Heart left ventricle (tissue), 16 donors: ENCODE data around the gene ANXA2R. TPM values are rescaled to one million over a fixed set of nuclear protein-coding genes. Genes with fewer than 3 reads are reported as not detected.

ENCODE experiments used
- ATAC-seq, 4 donors: fragments of 200-7000 bp; cut with Tn5 transposase; one replicate each; pipeline ENCODE4 v1.9.1; 2020 to 2022; ENCODE audit warnings: moderate library complexity in 4 of 4, mild to moderate bottlenecking in 3 of 4, moderate number of reproducible peaks in 1 of 4
- DNase-seq, 5 donors: peaks; one replicate each; pipeline ENCODE4 v3.0.0-alpha.2; 2020
- H3K27ac ChIP-seq, 12 donors: fragments of 200-600 bp; sonication (generic) in 4 of 12; one replicate each; pipeline versions ENCODE4 v1.5.0 to v1.8.0; 2016 to 2022; ENCODE audit warnings: mild to moderate bottlenecking in 2 of 12
- H3K27me3 ChIP-seq, 9 donors: fragments of 200-600 bp; sonication (generic) in 2 of 9; one replicate each; pipeline versions ENCODE4 v1.5.1 to v1.8.0; 2016 to 2022; ENCODE audit warnings: mild to moderate bottlenecking in 3 of 9
- H3K36me3 ChIP-seq, 9 donors: fragments of 200-600 bp; sonication (generic) in 2 of 9; one replicate each; pipeline versions ENCODE4 v1.5.0 to v1.8.0; 2018 to 2022; ENCODE audit warnings: mild to moderate bottlenecking in 2 of 9
- H3K4me1 ChIP-seq, 12 donors: fragments of 200-600 bp; sonication (generic) in 4 of 12; one replicate each; pipeline versions ENCODE4 v1.5.0 to v1.8.0; 2016 to 2022; ENCODE audit warnings: mild to moderate bottlenecking in 3 of 12
- H3K4me3 ChIP-seq, 12 donors: fragments of 200-600 bp; sonication (generic) in 4 of 12; one replicate each; pipeline versions ENCODE4 v1.5.0 to v1.8.0; 2017 to 2022; ENCODE audit warnings: mild to moderate bottlenecking in 9 of 12, moderate library complexity in 4 of 12
- H3K9me3 ChIP-seq, 12 donors: fragments of 200-600 bp; sonication (generic) in 4 of 12; one replicate each; pipeline versions ENCODE4 v1.5.0 to v1.8.0; 2016 to 2022; ENCODE audit warnings: mild to moderate bottlenecking in 1 of 12
- POLR2A ChIP-seq, 2 donors: fragments of 450-650 bp; IDR thresholded peaks; one replicate each; pipeline ENCODE4 v1.6.1; 2017; ENCODE audit warnings: antibody characterized with exemption in 2 of 2, mild to moderate bottlenecking in 2 of 2, moderate library complexity in 2 of 2
- WGBS, 4 donors: extraction: QIAGEN DNeasy Blood & Tissue Kit in 2 of 4; methylation state at CpG; one replicate each; pipeline versions ENCODE4 v1.1.5 to v1.1.7; 2013 to 2018; 5-methylcytosine and 5-hydroxymethylcytosine counted together
- intact Hi-C, 10 donors: fragments of 100-400 bp; cut with DNase I; formaldehyde crosslinking; loops; one replicate each; pipeline versions ENCODE4 v1.11.1 to v1.14.2; 2022
- polyA plus RNA-seq, 2 donors: library from polyadenylated mRNA; stranded (reverse); fragments of 200-250 nt; gene quantifications; one replicate each; pipeline ENCODE4 v1.2.3, GENCODE V29; 2013
- total RNA-seq, 9 donors: library from RNA; depleted of rRNA in 2 of 9; stranded (reverse); fragments of >200 nt in 2 of 9; fragmentation: NEBNext Ultra II Directional in 3 of 9; extraction: Animal tissue kit (Norgen Biotek cat#: 25700) in 3 of 9; gene quantifications; one replicate each; pipeline versions ENCODE4 v1.1.0 to v1.2.4, GENCODE V29; 2016 to 2023
- TF ChIP-seq, protein P1 (sequence below), 12 donors: fragments of 200-600 bp; sonication (generic) in 4 of 12; IDR thresholded peaks; one replicate each; pipeline versions ENCODE4 v1.5.0 to v1.8.0; 2018 to 2022; ENCODE audit warnings: antibody characterized with exemption in 12 of 12, mild to moderate bottlenecking in 5 of 12
- donor health status: ischemic (EF 13 %, LVEDD 7.1; RV severe dilation, severe dysfunction).
- donor health status: healthy with polysubstance abuse.
- donor health status: DM: no; HTN: yes; CAD: no.
- donor health status: DM: no; HTN: no; CAD: no.
- donor health status: ischemic (EF 25% LVEDD 6.9; RV normal size, moderate dysfunction).
- donor health status: ischemic (EF 25% LVEDD 5.7; RV mildly dilated, moderate dysfunction).
- donor health status: healthy.
- donor health status: DM: yes; HTN: yes; CAD: no.
- donor health status: ischemic (EF 35%, LVEDD 5.7; RV mildly dilated, moderate dysfunction).
- donor health status: nonischemic (EF 11% LVEDD 7.7; RV severe dilation, severe dysfunction).
- donor health status: DM: yes; HTN: yes; CAD: no.
- donor health status: PGD.
- donor health status: ischemic (EF 29% LVEDD 5.4; RV normal size, mild dysfunction).
- donor health status: nonischemic (EF 23%, LVEDD 6.1; RV moderate dilation, normal function).

ANXA2R gene
- total and polyA plus RNA-seq, 11 donors = 0.49 to 2.4 (median 1.4) TPM

GRCh38 chr5:42994246-42994554, 45.9 kb downstream of the ANXA2R start:
- intact Hi-C loops = loop anchor here (1.0 to 10.0 kb wide), 12 partner anchors 15 to 128 kb away; partner anchors contain the start of genes ANXA2R (in 3 of the 10) and ZNF131 (in 1 of the 10)
- TF ChIP-seq, protein P1, sequence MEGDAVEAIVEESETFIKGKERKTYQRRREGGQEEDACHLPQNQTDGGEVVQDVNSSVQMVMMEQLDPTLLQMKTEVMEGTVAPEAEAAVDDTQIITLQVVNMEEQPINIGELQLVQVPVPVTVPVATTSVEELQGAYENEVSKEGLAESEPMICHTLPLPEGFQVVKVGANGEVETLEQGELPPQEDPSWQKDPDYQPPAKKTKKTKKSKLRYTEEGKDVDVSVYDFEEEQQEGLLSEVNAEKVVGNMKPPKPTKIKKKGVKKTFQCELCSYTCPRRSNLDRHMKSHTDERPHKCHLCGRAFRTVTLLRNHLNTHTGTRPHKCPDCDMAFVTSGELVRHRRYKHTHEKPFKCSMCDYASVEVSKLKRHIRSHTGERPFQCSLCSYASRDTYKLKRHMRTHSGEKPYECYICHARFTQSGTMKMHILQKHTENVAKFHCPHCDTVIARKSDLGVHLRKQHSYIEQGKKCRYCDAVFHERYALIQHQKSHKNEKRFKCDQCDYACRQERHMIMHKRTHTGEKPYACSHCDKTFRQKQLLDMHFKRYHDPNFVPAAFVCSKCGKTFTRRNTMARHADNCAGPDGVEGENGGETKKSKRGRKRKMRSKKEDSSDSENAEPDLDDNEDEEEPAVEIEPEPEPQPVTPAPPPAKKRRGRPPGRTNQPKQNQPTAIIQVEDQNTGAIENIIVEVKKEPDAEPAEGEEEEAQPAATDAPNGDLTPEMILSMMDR (IDR thresholded peaks at IDR 0.05) = no peak
- TF ChIP-seq POLR2A (IDR thresholded peaks at IDR 0.05) = no peak
- peak overlapping the region; percentile 86 to 99 (median 96) for H3K27ac ChIP-seq
- DNase-seq (no peak), ATAC-seq (no peak)
- WGBS, 4 donors = 5 to 10% (median 9%) methylated on average over 6 of the region's 6 CpGs
- peaks cover 14 to 97% (median 63%) of the 10 kb centered on the region in 9 donors for H3K27me3 ChIP-seq
- H3K36me3 ChIP-seq = no peaks in the 10 kb centered on the region
- H3K9me3 ChIP-seq = no peaks in the 10 kb centered on the region
- peaks cover 0 to 34% (median 13%) of the 10 kb centered on the region in 12 donors for H3K4me1 ChIP-seq
- peak overlapping the region; percentile 6 to 77 (median 68) for H3K4me3 ChIP-seq

DNA sequence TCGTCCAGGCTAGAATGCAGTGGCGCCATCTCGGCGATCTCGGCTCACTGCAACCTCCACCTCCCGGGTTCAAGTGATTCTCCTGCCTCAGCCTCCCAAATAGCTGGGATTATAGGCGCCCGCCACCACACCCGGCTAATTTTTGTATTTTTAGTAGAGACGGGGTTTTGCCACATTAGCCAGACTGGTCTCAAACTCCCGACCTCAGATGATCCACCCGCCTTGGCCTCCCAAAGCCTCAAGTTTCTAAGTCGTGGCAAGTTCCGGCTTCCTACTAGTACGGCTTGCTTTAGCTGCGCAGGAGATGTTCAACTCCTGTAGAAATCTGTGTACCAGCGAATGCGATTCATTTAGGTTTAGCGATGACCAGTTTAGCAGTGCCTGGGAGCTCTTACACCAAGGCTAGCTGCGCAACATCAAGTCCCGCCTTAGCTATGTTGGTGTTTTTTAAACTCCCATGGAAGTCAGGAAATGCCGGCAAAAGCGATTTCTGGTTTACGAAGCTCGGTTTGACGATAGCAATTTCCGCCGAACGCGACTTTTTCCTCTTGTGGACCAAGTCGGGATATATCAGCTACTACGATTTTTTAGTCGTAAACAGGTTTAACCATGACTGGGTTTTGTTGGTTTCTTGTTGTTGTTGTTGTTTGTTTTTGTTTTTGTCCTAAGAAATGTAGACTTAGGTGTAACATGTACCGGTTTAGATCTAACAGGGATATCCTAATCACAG, 46.4 kb downstream of the ANXA2R start:
- Histone ChIP-seq H3K36me3 (no peaks in the 10 kb centered on the region), H3K4me3 (peak overlapping the region; percentile 6 to 77 (median 68)), H3K27ac (peak overlapping the region; percentile 86 to 99 (median 96)), H3K9me3 (no peaks in the 10 kb centered on the region), H3K27me3 (peaks cover 14 to 93% (median 62%) of the 10 kb centered on the region in 9 donors), H3K4me1 (peaks cover 0 to 36% (median 13%) of the 10 kb centered on the region in 12 donors)
- intact Hi-C loops = loop anchor here (1.0 to 10.0 kb wide), 15 partner anchors 15 to 129 kb away; partner anchors contain the start of genes ANXA2R (in 3 of the 10) and ZNF131 (in 1 of the 10)
- TF ChIP-seq, protein P1 (IDR thresholded peaks at IDR 0.05) = peak in 1 of 12 donors; percentile 3
- TF ChIP-seq POLR2A (IDR thresholded peaks at IDR 0.05) = no peak
- DNase-seq (peak in 2 of 5 donors; percentile 31 to 41), ATAC-seq (peak in 2 of 4 donors; percentile 17 to 25)
- WGBS, 4 donors = 7 to 13% (median 9%) methylated on average over 34 of the region's 34 CpGs

DNA sequence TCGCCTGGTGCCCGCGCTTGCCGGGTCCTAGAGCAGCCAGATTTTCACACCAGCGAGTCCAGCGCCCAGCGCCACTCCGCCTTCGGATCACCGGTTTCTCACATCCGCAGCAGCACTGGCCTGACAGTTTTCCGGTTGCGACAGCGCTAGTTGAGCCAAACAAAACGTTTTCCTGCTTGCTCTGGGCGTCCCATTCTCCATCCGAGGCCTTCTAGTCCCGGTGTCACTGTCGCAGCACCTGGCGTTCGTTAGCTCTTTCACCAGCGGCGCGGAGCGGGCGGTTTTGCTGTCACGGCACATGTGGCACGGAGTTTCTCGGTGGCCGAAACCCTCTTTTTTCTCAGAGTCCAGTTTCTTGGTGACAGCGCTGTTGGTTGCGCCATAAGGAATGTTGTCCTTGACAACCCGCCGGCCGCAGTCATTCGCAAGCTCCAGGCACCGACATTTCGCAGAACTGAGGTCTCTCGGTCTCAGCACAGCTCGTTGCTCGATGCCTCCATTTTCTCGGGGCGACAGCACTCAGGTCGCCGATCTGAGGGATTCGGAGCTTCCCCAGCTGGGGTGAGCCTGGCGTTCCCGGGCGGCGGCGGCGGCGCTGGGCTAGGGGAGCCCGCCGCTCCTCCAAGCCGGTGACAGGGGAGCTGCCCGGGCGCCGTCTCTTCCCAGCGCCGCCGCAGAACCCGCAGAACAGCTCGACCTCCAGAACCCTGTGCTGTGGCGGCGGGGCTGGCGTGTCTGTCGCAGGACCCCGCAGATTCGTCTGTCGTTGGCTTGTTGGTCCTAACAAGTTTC, 47.8 kb downstream of the ANXA2R start:
- 1 to 4% (median 2%) methylated on average over 52 to 71 of the region's 71 CpGs for WGBS, 4 donors
- TF ChIP-seq, protein P1 (IDR thresholded peaks at IDR 0.05) = no peak
- TF ChIP-seq POLR2A (IDR thresholded peaks at IDR 0.05) = peak in 1 of 2 donors; percentile 53
- Histone ChIP-seq H3K9me3 (no peaks in the 10 kb centered on the region), H3K4me1 (peaks cover 0 to 36% (median 13%) of the 10 kb centered on the region in 12 donors), H3K36me3 (no peaks in the 10 kb centered on the region), H3K27ac (peak overlapping the region; percentile 86 to 99 (median 96)), H3K4me3 (peak overlapping the region; percentile 21 to 77 (median 68)), H3K27me3 (peaks cover 8 to 89% (median 48%) of the 10 kb centered on the region in 9 donors)
- intact Hi-C loops = loop anchor here (1.0 to 10.0 kb wide), 13 partner anchors 17 to 130 kb away; partner anchors contain the start of genes ANXA2R (in 3 of the 10) and ZNF131 (in 1 of the 10)
- peak; percentile 89 to 91 (median 90) for DNase-seq
- ATAC-seq = peak; percentile 74 to 83 (median 80)
